WTC11 (cell line): ENCODE data around the gene ARHGAP15. TPM values are rescaled to one million over a fixed set of nuclear protein-coding genes. Genes with fewer than 3 reads are reported as not detected.

Source experiments
- ATAC-seq: fragments of 200-7000 bp; cut with Tn5 transposase; 2 replicates; pipeline ENCODE4 v1.10.0; 2021; ENCODE audit warnings: mild to moderate bottlenecking, moderate library complexity
- CTCF ChIA-PET: fragments of 300-600 bp; sonication (Branson Sonifier 250); formaldehyde crosslinking; loops from one replicate; lab custom pipeline; 2021; ENCODE audit warnings: antibody characterized with exemption; lab: Charles Lee
- POLR2A ChIA-PET: fragments of 350-600 bp; sonication (Branson Sonifier 250); formaldehyde crosslinking; loops from one replicate; lab custom pipeline; 2021; ENCODE audit warnings: antibody characterized with exemption; lab: Charles Lee
- DNase-seq: peaks from one replicate; pipeline ENCODE4 v3.0.0; 2021; ENCODE audit warnings: low spot score
- H3K27ac Mint-ChIP-seq: 2 replicates; pipeline ENCODE4 v1.8.0; 2021; ENCODE audit warnings: mixed read lengths
- H3K27me3 Mint-ChIP-seq: 2 replicates; pipeline ENCODE4 v1.8.0; 2021; ENCODE audit warnings: low read depth, mild to moderate bottlenecking, moderate library complexity, mixed read lengths
- H3K36me3 Mint-ChIP-seq: 2 replicates; pipeline ENCODE4 v1.8.0; 2021; ENCODE audit warnings: mixed read lengths
- H3K4me1 Mint-ChIP-seq: 2 replicates; pipeline ENCODE4 v1.8.0; 2022; ENCODE audit warnings: mixed read lengths
- H3K4me3 Mint-ChIP-seq: 2 replicates; pipeline ENCODE4 v1.8.0; 2021; ENCODE audit warnings: mild to moderate bottlenecking, moderate library complexity, mixed read lengths
- H3K9me3 Mint-ChIP-seq: 2 replicates; pipeline ENCODE4 v1.8.0; 2021; ENCODE audit warnings: mixed read lengths
- ATF2 ChIP-seq: sonication (generic); formaldehyde crosslinking; IDR thresholded peaks from 2 replicates; pipeline ENCODE4 v1.8.1; 2022; ENCODE audit warnings: low read depth, missing genetic modification reagents, borderline replicate concordance
- ELF4 ChIP-seq: sonication (generic); formaldehyde crosslinking; IDR thresholded peaks from 2 replicates; pipeline ENCODE4 v1.8.1; 2022; ENCODE audit warnings: low read depth, mild to moderate bottlenecking, moderate library complexity, missing genetic modification reagents
- ERG ChIP-seq: fragments of 250-450 bp; sonication (Bioruptor Pico); IDR thresholded peaks from 2 replicates; pipeline ENCODE4 v1.8.0; 2021; ENCODE audit warnings: mild to moderate bottlenecking
- JUN ChIP-seq: sonication (generic); formaldehyde crosslinking; IDR thresholded peaks from 2 replicates; pipeline ENCODE4 v1.8.0; 2023; ENCODE audit warnings: mild to moderate bottlenecking, missing genetic modification reagents
- NFYB ChIP-seq: sonication (generic); formaldehyde crosslinking; conservative IDR thresholded peaks from 2 replicates; pipeline ENCODE4 v1.8.0; 2022; ENCODE audit warnings: low read depth, missing genetic modification reagents
- OVOL2 ChIP-seq: fragments of 250-450 bp; sonication (Bioruptor Pico); IDR thresholded peaks from 2 replicates; pipeline ENCODE4 v1.9.0; 2021; ENCODE audit warnings: mild to moderate bottlenecking, borderline replicate concordance
- SOX15 ChIP-seq: fragments of 250-450 bp; sonication (Bioruptor Pico); IDR thresholded peaks from 2 replicates; pipeline ENCODE4 v1.9.0; 2021; ENCODE audit warnings: mild to moderate bottlenecking
- TEAD4 ChIP-seq: sonication (generic); formaldehyde crosslinking; IDR thresholded peaks from 2 replicates; pipeline ENCODE4 v1.8.0; 2022; ENCODE audit warnings: mild to moderate bottlenecking, missing genetic modification reagents
- ZNF219 ChIP-seq: sonication (generic); formaldehyde crosslinking; IDR thresholded peaks from 2 replicates; pipeline ENCODE4 v1.8.0; 2023; ENCODE audit warnings: missing genetic modification reagents, mild to moderate bottlenecking, borderline replicate concordance
- ZNF317 ChIP-seq: sonication (generic); formaldehyde crosslinking; IDR thresholded peaks from 2 replicates; pipeline ENCODE4 v1.8.1; 2023; ENCODE audit warnings: low read depth, mild to moderate bottlenecking, moderate library complexity, missing genetic modification reagents, borderline replicate concordance
- ZNF423 ChIP-seq: fragments of 250-450 bp; sonication (Bioruptor Pico); IDR thresholded peaks from 2 replicates; pipeline ENCODE4 v2.1.2; 2022; ENCODE audit warnings: mild to moderate bottlenecking, moderate library complexity
- ZNF512 ChIP-seq: sonication (generic); formaldehyde crosslinking; IDR thresholded peaks from 2 replicates; pipeline ENCODE4 v1.8.1; 2022; ENCODE audit warnings: missing genetic modification reagents, borderline replicate concordance
- ZNF532 ChIP-seq: fragments of 250-450 bp; sonication (Bioruptor Pico); IDR thresholded peaks from 2 replicates; pipeline ENCODE4 v1.9.0; 2021; ENCODE audit warnings: mild to moderate bottlenecking, borderline replicate concordance
- total RNA-seq: library from RNA; stranded (reverse); gene quantifications from 3 replicates; pipeline ENCODE4 v1.2.3, GENCODE V29; 2021
- TF ChIP-seq, protein P1 (sequence below): sonication (generic); formaldehyde crosslinking; IDR thresholded peaks from 2 replicates; pipeline ENCODE4 v1.8.0; 2023; ENCODE audit warnings: mild to moderate bottlenecking, missing genetic modification reagents
- TF ChIP-seq, protein P2 (sequence below): sonication (generic); formaldehyde crosslinking; IDR thresholded peaks from 2 replicates; pipeline ENCODE4 v1.8.1; 2022; ENCODE audit warnings: mild to moderate bottlenecking, missing genetic modification reagents, moderate library complexity, borderline replicate concordance
- TF ChIP-seq, protein P3 (sequence below): sonication (generic); formaldehyde crosslinking; conservative IDR thresholded peaks from 2 replicates; pipeline ENCODE4 v1.8.1; 2023; ENCODE audit warnings: mild to moderate bottlenecking, low read depth, missing genetic modification reagents, moderate library complexity

ARHGAP15 gene
- total RNA-seq, 1 experiment from 2014 or later = 0.28 TPM

DNA sequence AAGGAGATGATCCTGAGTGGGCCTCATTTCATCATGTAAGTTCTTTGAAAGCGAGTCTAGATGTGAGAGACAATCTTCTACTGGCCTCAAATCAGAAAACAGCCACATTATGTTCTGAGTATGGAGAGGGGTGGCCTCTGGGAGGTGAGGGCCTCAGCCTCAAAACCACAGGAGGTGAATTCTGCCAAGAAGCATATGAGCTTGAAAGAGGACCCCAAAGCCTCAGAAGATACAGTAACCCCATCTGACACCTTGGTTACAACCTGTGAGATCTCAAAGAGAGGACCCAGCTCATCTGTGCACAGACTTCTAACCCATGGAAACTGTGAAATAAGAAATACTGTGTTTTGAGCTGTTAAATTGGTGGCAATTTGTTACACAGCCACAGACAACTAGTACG lies 200.1 kb downstream of the ARHGAP15 start:
- Mint-ChIP-seq H3K9me3 (peaks cover 3% of the 10 kb centered on the region; the same call in 1 of the 2 replicates), H3K27me3 (no peaks in the 10 kb centered on the region; the same call in 1 of the 2 replicates), H3K4me3 (no peak overlapping the region), H3K36me3 (no peaks in the 10 kb centered on the region), H3K4me1 (peaks cover 7% of the 10 kb centered on the region; the same call in 1 of the 2 replicates), H3K27ac (no peak overlapping the region)
- no peak for DNase-seq
- no peak for ATAC-seq
- TF ChIP-seq ELF4 (CRISPR knock-in tag) (no peak), ZNF532 (CRISPR knock-in tag) (no peak), ATF2 (CRISPR knock-in tag) (no peak), JUN (CRISPR knock-in tag) (no peak), SOX15 (CRISPR knock-in tag) (no peak), NFYB (CRISPR knock-in tag) (no peak)
- TF ChIP-seq, protein P1, sequence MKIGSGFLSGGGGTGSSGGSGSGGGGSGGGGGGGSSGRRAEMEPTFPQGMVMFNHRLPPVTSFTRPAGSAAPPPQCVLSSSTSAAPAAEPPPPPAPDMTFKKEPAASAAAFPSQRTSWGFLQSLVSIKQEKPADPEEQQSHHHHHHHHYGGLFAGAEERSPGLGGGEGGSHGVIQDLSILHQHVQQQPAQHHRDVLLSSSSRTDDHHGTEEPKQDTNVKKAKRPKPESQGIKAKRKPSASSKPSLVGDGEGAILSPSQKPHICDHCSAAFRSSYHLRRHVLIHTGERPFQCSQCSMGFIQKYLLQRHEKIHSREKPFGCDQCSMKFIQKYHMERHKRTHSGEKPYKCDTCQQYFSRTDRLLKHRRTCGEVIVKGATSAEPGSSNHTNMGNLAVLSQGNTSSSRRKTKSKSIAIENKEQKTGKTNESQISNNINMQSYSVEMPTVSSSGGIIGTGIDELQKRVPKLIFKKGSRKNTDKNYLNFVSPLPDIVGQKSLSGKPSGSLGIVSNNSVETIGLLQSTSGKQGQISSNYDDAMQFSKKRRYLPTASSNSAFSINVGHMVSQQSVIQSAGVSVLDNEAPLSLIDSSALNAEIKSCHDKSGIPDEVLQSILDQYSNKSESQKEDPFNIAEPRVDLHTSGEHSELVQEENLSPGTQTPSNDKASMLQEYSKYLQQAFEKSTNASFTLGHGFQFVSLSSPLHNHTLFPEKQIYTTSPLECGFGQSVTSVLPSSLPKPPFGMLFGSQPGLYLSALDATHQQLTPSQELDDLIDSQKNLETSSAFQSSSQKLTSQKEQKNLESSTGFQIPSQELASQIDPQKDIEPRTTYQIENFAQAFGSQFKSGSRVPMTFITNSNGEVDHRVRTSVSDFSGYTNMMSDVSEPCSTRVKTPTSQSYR = no peak
- TF ChIP-seq, protein P2, sequence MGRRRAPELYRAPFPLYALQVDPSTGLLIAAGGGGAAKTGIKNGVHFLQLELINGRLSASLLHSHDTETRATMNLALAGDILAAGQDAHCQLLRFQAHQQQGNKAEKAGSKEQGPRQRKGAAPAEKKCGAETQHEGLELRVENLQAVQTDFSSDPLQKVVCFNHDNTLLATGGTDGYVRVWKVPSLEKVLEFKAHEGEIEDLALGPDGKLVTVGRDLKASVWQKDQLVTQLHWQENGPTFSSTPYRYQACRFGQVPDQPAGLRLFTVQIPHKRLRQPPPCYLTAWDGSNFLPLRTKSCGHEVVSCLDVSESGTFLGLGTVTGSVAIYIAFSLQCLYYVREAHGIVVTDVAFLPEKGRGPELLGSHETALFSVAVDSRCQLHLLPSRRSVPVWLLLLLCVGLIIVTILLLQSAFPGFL (CRISPR knock-in tag) = no peak
- CTCF ChIA-PET = no interaction called here
- POLR2A ChIA-PET = no interaction called here

- Mint-ChIP-seq H3K27ac (no peak overlapping the region), H3K9me3 (no peaks in the 10 kb centered on the region), H3K36me3 (no peaks in the 10 kb centered on the region), H3K4me1 (0 out of 2 replicates have a peak, but pooled peaks cover 4% of the 10 kb centered on the region), H3K27me3 (no peaks in the 10 kb centered on the region; the same call in 1 of the 2 replicates), H3K4me3 (no peak overlapping the region)
- ATAC-seq (no peak), DNase-seq (no peak)
- CTCF ChIA-PET = no interaction called here
- POLR2A ChIA-PET = no interaction called here
- TF ChIP-seq ZNF317 (CRISPR knock-in tag) (no peak), ZNF423 (CRISPR knock-in tag) (no peak), ZNF219 (CRISPR knock-in tag) (no peak), TEAD4 (CRISPR knock-in tag) (no peak), ERG (CRISPR knock-in tag) (no peak), ZNF512 (CRISPR knock-in tag) (no peak), ELF4 (CRISPR knock-in tag) (no peak), OVOL2 (CRISPR knock-in tag) (no peak)
- TF ChIP-seq, protein P2 (CRISPR knock-in tag) = no peak
- TF ChIP-seq, protein P3, sequence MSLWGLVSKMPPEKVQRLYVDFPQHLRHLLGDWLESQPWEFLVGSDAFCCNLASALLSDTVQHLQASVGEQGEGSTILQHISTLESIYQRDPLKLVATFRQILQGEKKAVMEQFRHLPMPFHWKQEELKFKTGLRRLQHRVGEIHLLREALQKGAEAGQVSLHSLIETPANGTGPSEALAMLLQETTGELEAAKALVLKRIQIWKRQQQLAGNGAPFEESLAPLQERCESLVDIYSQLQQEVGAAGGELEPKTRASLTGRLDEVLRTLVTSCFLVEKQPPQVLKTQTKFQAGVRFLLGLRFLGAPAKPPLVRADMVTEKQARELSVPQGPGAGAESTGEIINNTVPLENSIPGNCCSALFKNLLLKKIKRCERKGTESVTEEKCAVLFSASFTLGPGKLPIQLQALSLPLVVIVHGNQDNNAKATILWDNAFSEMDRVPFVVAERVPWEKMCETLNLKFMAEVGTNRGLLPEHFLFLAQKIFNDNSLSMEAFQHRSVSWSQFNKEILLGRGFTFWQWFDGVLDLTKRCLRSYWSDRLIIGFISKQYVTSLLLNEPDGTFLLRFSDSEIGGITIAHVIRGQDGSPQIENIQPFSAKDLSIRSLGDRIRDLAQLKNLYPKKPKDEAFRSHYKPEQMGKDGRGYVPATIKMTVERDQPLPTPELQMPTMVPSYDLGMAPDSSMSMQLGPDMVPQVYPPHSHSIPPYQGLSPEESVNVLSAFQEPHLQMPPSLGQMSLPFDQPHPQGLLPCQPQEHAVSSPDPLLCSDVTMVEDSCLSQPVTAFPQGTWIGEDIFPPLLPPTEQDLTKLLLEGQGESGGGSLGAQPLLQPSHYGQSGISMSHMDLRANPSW = no peak
Observed at GRCh38 chr2:143333168-143333791, 204.1 kb downstream of the ARHGAP15 start.
